ENCODE data around the gene SRSF10. TPM values are rescaled to one million over a fixed set of nuclear protein-coding genes. Genes with fewer than 3 reads are reported as not detected.
A peak's percentile ranks its signal among the peaks of the same experiment; 100 is the strongest.

The SRSF10 gene
- total and polyA plus RNA-seq, 2 of the 8 experiments (the other 6 are each of a cell fraction or from before 2014, with no cell fraction given): 155 to 194 TPM

DNA sequence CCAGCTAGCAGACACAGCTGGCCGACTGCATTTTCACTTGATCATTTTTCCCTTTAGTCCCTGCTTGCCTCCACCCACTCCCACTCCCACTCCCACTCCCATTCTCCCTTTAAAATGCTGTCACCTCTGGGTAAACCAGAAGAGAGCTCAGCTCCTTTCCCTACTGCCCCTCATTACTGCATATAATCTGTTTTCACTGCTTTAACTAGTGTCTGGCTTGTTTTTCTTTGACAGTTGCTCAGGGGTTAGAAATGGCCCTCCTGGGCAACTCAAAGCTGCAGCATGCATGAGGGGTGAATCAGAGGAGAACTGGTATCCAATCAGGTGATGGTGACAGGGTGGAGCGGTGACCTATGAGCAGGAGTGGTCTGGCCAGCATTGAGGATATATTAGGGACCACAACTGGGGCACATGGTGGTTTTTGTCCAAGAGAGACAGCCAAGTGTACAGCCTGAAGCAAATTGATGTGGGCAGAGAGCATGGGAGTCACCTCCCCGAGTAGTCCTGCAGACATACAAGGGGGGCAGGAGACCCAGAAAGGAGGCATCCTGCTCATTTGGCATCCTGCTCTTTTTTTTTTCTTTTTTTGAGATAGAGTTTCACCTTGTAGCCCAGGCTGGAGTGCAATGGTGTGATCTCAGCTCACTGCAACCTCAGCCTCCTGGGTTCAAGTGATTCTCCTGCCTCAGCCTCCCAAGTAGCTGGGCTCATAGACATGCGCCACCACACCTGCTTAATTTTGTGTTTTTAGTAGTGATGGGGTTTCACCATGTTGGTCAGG lies 42.6 kb upstream of the SRSF10 start:
- H3K27ac ChIP-seq (ENCODE audit: low read depth, low read length): no peak overlapping the region
- POLR2A ChIA-PET (ENCODE audit: partially characterized antibody): interaction anchor here (0.6 to 1.8 kb wide), 5 partner anchors 43 to 447 kb away, joined by 3 to 6 read pairs (median 4); partner anchors contain the start of gene SRSF10
- no peak for FAIRE-seq
- TF ChIP-seq EP300 (IDR thresholded peaks at IDR 0.05; ENCODE audit: borderline replicate concordance in 1 of 2, low read depth in 2 of 2, low read length in 2 of 2) (no peak), NRF1 (IDR thresholded peaks at IDR 0.05; ENCODE audit: low read depth, low read length) (no peak), SRF (IDR thresholded peaks at IDR 0.05; ENCODE audit: low read depth, low read length) (no peak), RFX5 (IDR thresholded peaks at IDR 0.05; ENCODE audit: borderline replicate concordance, low read depth, low read length) (no peak), TAF7 (optimal IDR thresholded peaks at IDR 0.05; ENCODE audit: borderline replicate concordance, low read depth, low read length) (no peak), JUN (IDR thresholded peaks at IDR 0.05; ENCODE audit: low read depth, low read length) (no peak), POU5F1 (IDR thresholded peaks at IDR 0.05; ENCODE audit: low read depth, low read length) (no peak), RXRA (IDR thresholded peaks at IDR 0.05; ENCODE audit: insufficient read depth, low read depth, low read length) (no peak), RBBP5 (IDR thresholded peaks at IDR 0.05; ENCODE audit: borderline replicate concordance, low read depth, low read length) (no peak), EGR1 (IDR thresholded peaks at IDR 0.05; ENCODE audit: borderline replicate concordance, low read depth, low read length) (no peak)
- TF ChIP-seq, protein P1, sequence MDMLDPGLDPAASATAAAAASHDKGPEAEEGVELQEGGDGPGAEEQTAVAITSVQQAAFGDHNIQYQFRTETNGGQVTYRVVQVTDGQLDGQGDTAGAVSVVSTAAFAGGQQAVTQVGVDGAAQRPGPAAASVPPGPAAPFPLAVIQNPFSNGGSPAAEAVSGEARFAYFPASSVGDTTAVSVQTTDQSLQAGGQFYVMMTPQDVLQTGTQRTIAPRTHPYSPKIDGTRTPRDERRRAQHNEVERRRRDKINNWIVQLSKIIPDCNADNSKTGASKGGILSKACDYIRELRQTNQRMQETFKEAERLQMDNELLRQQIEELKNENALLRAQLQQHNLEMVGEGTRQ (IDR thresholded peaks at IDR 0.05; ENCODE audit: low read length): no peak

More for the DNA sequence above, 42.6 kb upstream of the SRSF10 start:
- Histone ChIP-seq H3K56ac (replicated peaks; ENCODE audit: insufficient read length, low read depth, low read length) (no peak overlapping the region), H4K5ac (ENCODE audit: insufficient read length, low read depth, low read length) (no peak overlapping the region), H2BK5ac (ENCODE audit: low read depth, low read length) (no peak overlapping the region), H3K23ac (ENCODE audit: insufficient read length) (no peak overlapping the region), H3K9ac (replicated peaks in 1 of 4; ENCODE audit: extremely low read depth in 1 of 4, low read depth in 3 of 4, low read length in 3 of 4) (no peak overlapping the region), H4K8ac (ENCODE audit: extremely low read depth, insufficient read depth, low read length) (no peak overlapping the region), H2AFZ (ENCODE audit: low read length) (no peak overlapping the region), H3K79me2 (ENCODE audit: control insufficient read depth in 1 of 2, insufficient read depth in 2 of 2, low read length in 2 of 2) (no peaks in the 10 kb centered on the region), H4K91ac (replicated peaks; ENCODE audit: insufficient read length, low read length) (no peak overlapping the region), H2AK5ac (ENCODE audit: low read depth, low read length) (no peak overlapping the region), H3K4ac (replicated peaks; ENCODE audit: insufficient read length, low read depth, low read length) (no peak overlapping the region), H3K23me2 (ENCODE audit: low read depth, low read length) (no peaks in the 10 kb centered on the region), H3K4me1 (replicated peaks in 1 of 4; ENCODE audit: control insufficient read depth in 3 of 4, insufficient read depth in 4 of 4, low read length in 3 of 4) (peaks cover 0 to 12% (median 4%) of the 10 kb centered on the region in 4 experiments; a peak in 5 of 7 replicates), H2BK120ac (replicated peaks; ENCODE audit: low read depth, low read length) (no peak overlapping the region), H3K18ac (ENCODE audit: extremely low read depth, low read length) (peak overlapping the region; percentile 51), H3K4me2 (ENCODE audit: insufficient read depth in 1 of 2, low read depth in 2 of 2, low read length in 2 of 2) (no peak overlapping the region), H2BK20ac (ENCODE audit: low read length) (no peak overlapping the region), H3K27me3 (replicated peaks in 1 of 4; ENCODE audit: control insufficient read depth in 3 of 4, extremely low read depth in 1 of 4, insufficient read depth in 3 of 4, low read length in 3 of 4) (no peaks in the 10 kb centered on the region), H3K4me3 (ENCODE audit: extremely low read depth in 1 of 4, insufficient read depth in 2 of 4, low read depth in 3 of 4, low read length in 4 of 4) (no peak overlapping the region), H3K14ac (ENCODE audit: insufficient read length) (no peak overlapping the region), H2BK15ac (ENCODE audit: low read length) (no peak overlapping the region), H2BK12ac (ENCODE audit: low read depth, low read length) (peak overlapping the region; percentile 29; the same call in 1 of the 2 replicates), H3K79me1 (ENCODE audit: low read depth, low read length) (no peaks in the 10 kb centered on the region), H3K36me3 (ENCODE audit: control insufficient read depth in 2 of 4, insufficient read depth in 4 of 4, low read length in 3 of 4) (no peaks in the 10 kb centered on the region), H3K9me3 (ENCODE audit: insufficient read depth in 2 of 2, low read depth in 1 of 2, low read length in 1 of 2) (no peaks in the 10 kb centered on the region), H4K20me1 (replicated peaks in 1 of 2; ENCODE audit: control insufficient read depth in 1 of 2, insufficient read depth in 2 of 2, low read length in 2 of 2) (no peaks in the 10 kb centered on the region)
- CTCF ChIA-PET (ENCODE audit: partially characterized antibody): interaction anchor here (1.1 kb wide), 1 partner anchor 213 kb away, joined by 3 read pairs; no protein-coding TSS in a partner anchor
- DNase-seq (ENCODE audit: low read depth in 1 of 2, low spot score in 2 of 2): no peak
- 92% methylated on average over 4 of the region's 4 CpGs; no CpG with 5 or more reads in 1 of the 2 experiments for WGBS, 2 experiments (ENCODE audit: extremely low coverage in 1 of 2, insufficient coverage in 1 of 2, insufficient read length in 1 of 2, insufficient replicate concordance in 2 of 2, low coverage in 1 of 2, low lambda C conversion rate in 2 of 2, missing lambda C conversion rate in 1 of 2)

Measured in H1 (cell line).